Liver (tissue), 9 donors: ENCODE measurements around the gene DOCK8. TPM values are rescaled to one million over a fixed set of nuclear protein-coding genes. Genes with fewer than 3 reads are reported as not detected.

Source experiments
- DNase-seq: peaks from one replicate; pipeline ENCODE4 v3.0.0-alpha.2; 2017; ENCODE audit warnings: low spot score
- H3K27ac ChIP-seq, 2 donors: one replicate each; pipeline ENCODE4 v1.7.0; 2013; ENCODE audit warnings: inconsistent platforms in 2 of 2, low read length in 2 of 2, control low read depth in 1 of 2, low read depth in 1 of 2, mild to moderate bottlenecking in 1 of 2
- H3K27me3 ChIP-seq, 4 donors: one replicate each; pipeline versions ENCODE4 v1.6.1 to v1.7.0; 2013; ENCODE audit warnings: low read length in 3 of 4, inconsistent platforms in 1 of 4, mild to moderate bottlenecking in 1 of 4, moderate library complexity in 1 of 4; ENCODE audit not compliant: control insufficient read depth in 4 of 4, insufficient read depth in 4 of 4
- H3K36me3 ChIP-seq, 4 donors: one replicate each; pipeline versions ENCODE4 v1.6.1 to v1.7.0; 2013; ENCODE audit warnings: low read length in 3 of 4, mild to moderate bottlenecking in 3 of 4, low read depth in 1 of 4, moderate library complexity in 1 of 4; ENCODE audit not compliant: control insufficient read depth in 4 of 4, insufficient read depth in 3 of 4
- H3K4me1 ChIP-seq, 4 donors: one replicate each; pipeline versions ENCODE4 v1.6.1 to v1.7.0; 2013; ENCODE audit warnings: low read length in 3 of 4, mild to moderate bottlenecking in 3 of 4, moderate library complexity in 1 of 4; ENCODE audit not compliant: control insufficient read depth in 4 of 4, insufficient read depth in 4 of 4
- H3K4me3 ChIP-seq, 3 donors: one replicate each; pipeline versions ENCODE4 v1.6.1 to v1.7.0; 2013; ENCODE audit warnings: low read length in 3 of 3, control low read depth in 1 of 3, low read depth in 1 of 3, mild to moderate bottlenecking in 1 of 3
- H3K9ac ChIP-seq, 2 donors: one replicate each; pipeline ENCODE4 v1.7.0; 2013; ENCODE audit warnings: low read length in 2 of 2, mild to moderate bottlenecking in 2 of 2, moderate library complexity in 2 of 2, control low read depth in 1 of 2, low read depth in 1 of 2
- H3K9me3 ChIP-seq, 4 donors: one replicate each; pipeline versions ENCODE4 v1.6.1 to v1.7.0; 2013; ENCODE audit warnings: low read length in 3 of 4; ENCODE audit not compliant: control insufficient read depth in 4 of 4
- ATF3 ChIP-seq: IDR thresholded peaks from 2 replicates; pipeline ENCODE4 v1.6.1; 2016; ENCODE audit warnings: antibody characterized with exemption
- CTCF ChIP-seq: fragments of 150-350 bp; IDR thresholded peaks from 2 replicates; pipeline ENCODE4 v1.5.1; 2017; ENCODE audit warnings: improper control_type of control experiment, low read depth, low read length; ENCODE audit not compliant: missing input control
- EGR1 ChIP-seq, 2 donors: IDR thresholded peaks; 2 replicates each; pipeline ENCODE4 v1.6.1; 2016 to 2018; ENCODE audit warnings: antibody characterized with exemption in 2 of 2, low read depth in 2 of 2
- FOXA1 ChIP-seq: IDR thresholded peaks from 2 replicates; pipeline ENCODE4 v1.6.1; 2016; ENCODE audit warnings: antibody characterized with exemption
- FOXA2 ChIP-seq: IDR thresholded peaks from 2 replicates; pipeline ENCODE4 v1.6.1; 2016; ENCODE audit warnings: antibody characterized with exemption
- GABPA ChIP-seq, 2 donors: IDR thresholded peaks in 1 of 2; conservative IDR thresholded peaks in 1 of 2; 2 replicates each; pipeline ENCODE4 v1.6.1; 2016; ENCODE audit warnings: antibody characterized with exemption in 2 of 2, mild to moderate bottlenecking in 1 of 2, moderate library complexity in 1 of 2
- HNF4A ChIP-seq, 2 donors: conservative IDR thresholded peaks; 2 replicates each; pipeline ENCODE4 v1.6.1; 2016; ENCODE audit warnings: antibody characterized with exemption in 2 of 2, mild to moderate bottlenecking in 2 of 2
- HNF4G ChIP-seq: IDR thresholded peaks from 2 replicates; pipeline ENCODE4 v1.6.1; 2016; ENCODE audit warnings: antibody characterized with exemption
- JUND ChIP-seq, 2 donors: IDR thresholded peaks; 2 replicates each; pipeline ENCODE4 v1.6.1; 2016; ENCODE audit warnings: antibody characterized with exemption in 2 of 2
- MAX ChIP-seq: IDR thresholded peaks from 2 replicates; pipeline ENCODE4 v1.6.1; 2016; ENCODE audit warnings: antibody characterized with exemption
- NR2F2 ChIP-seq: IDR thresholded peaks from 2 replicates; pipeline ENCODE4 v1.6.1; 2016; ENCODE audit warnings: antibody characterized with exemption
- RAD21 ChIP-seq, 2 donors: IDR thresholded peaks; 2 replicates each; pipeline ENCODE4 v1.6.1; 2016; ENCODE audit warnings: antibody characterized with exemption in 2 of 2, mild to moderate bottlenecking in 2 of 2
- REST ChIP-seq: IDR thresholded peaks from 2 replicates; pipeline ENCODE4 v1.6.1; 2016; ENCODE audit warnings: antibody characterized with exemption, mild to moderate bottlenecking
- RXRA ChIP-seq, 2 donors: IDR thresholded peaks; 2 replicates each; pipeline ENCODE4 v1.6.1; 2017 to 2018; ENCODE audit warnings: antibody characterized with exemption in 2 of 2, mild to moderate bottlenecking in 1 of 2
- SP1 ChIP-seq: IDR thresholded peaks from 2 replicates; pipeline ENCODE4 v1.6.1; 2018; ENCODE audit warnings: antibody characterized with exemption, mild to moderate bottlenecking
- TAF1 ChIP-seq: conservative IDR thresholded peaks from 2 replicates; pipeline ENCODE4 v1.6.1; 2016; ENCODE audit warnings: antibody characterized with exemption, mild to moderate bottlenecking
- YY1 ChIP-seq: IDR thresholded peaks from 2 replicates; pipeline ENCODE4 v1.6.1; 2016; ENCODE audit warnings: antibody characterized with exemption, mild to moderate bottlenecking
- ZBTB33 ChIP-seq: IDR thresholded peaks from 2 replicates; pipeline ENCODE4 v1.6.1; 2016; ENCODE audit warnings: antibody characterized with exemption
- WGBS: extraction: QIAGEN DNeasy Blood & Tissue Kit; methylation state at CpG from one replicate; pipeline ENCODE4 v1.1.7; 2013; 5-methylcytosine and 5-hydroxymethylcytosine counted together
- polyA plus RNA-seq, 2 donors: library from polyadenylated mRNA; stranded (reverse) in 1 of 2; unstranded in 1 of 2; fragments of 200-250 nt in 1 of 2; fragments of >200 nt in 1 of 2; fragmentation: Nextera tagmentation in 1 of 2; extraction: Ambion mirVana in 1 of 2; gene quantifications; one replicate each; pipeline versions ENCODE4 v1.2.1 to v1.2.3, GENCODE V29; 2013 to 2015
- total RNA-seq, 2 donors: library from RNA; depleted of rRNA; stranded (reverse); fragments of >200 nt; gene quantifications; one replicate each; pipeline ENCODE4 v1.2.3, GENCODE V29; 2014
- donor health status: healthy.
- donor health status: healthy.
- donor health status: healthy.
- donor health status: healthy.
- donor health status: healthy.

The DOCK8 gene
- total and polyA plus RNA-seq, 4 donors, result 3.8 to 22.6 (median 7.4) TPM

- H3K36me3 ChIP-seq, result peaks cover 0 to 18% (median 2%) of the 10 kb centered on the region in 4 donors
- no peaks in the 10 kb centered on the region for H3K9me3 ChIP-seq
- no peaks in the 10 kb centered on the region for H3K4me1 ChIP-seq
- WGBS, result 66% methylated on average over 1 of the region's 1 CpG
- DNase-seq, result no peak
- peaks cover 0 to 8% (median 0%) of the 10 kb centered on the region in 4 donors for H3K27me3 ChIP-seq
- no peak overlapping the region for H3K4me3 ChIP-seq
- no peak overlapping the region for H3K9ac ChIP-seq
- TF ChIP-seq ATF3 (no peak), FOXA1 (no peak), HNF4G (no peak), JUND (IDR thresholded peaks at IDR 0.05) (no peak), FOXA2 (no peak)
- H3K27ac ChIP-seq, result no peak overlapping the region
Observed at GRCh38 chr9:431701-432100, 217.0 kb downstream of the DOCK8 start.

- no peak overlapping the region for H3K4me3 ChIP-seq
- H3K27ac ChIP-seq, result no peak overlapping the region
Observed at GRCh38 chr9:436482-436881, 221.8 kb downstream of the DOCK8 start.

More at GRCh38 chr9:436482-436881, 221.8 kb downstream of the DOCK8 start:
- TF ChIP-seq CTCF, result no peak
- no peak for TF ChIP-seq HNF4A (conservative IDR thresholded peaks at IDR 0.05)
- no peak for TF ChIP-seq RAD21 (IDR thresholded peaks at IDR 0.05)
- no peak for TF ChIP-seq REST
- TF ChIP-seq MAX, result no peak
- TF ChIP-seq JUND (IDR thresholded peaks at IDR 0.05), result no peak
- TF ChIP-seq TAF1, result no peak
- no peak for TF ChIP-seq NR2F2
- no peak for TF ChIP-seq HNF4G
- no peak for TF ChIP-seq GABPA (IDR thresholded peaks at IDR 0.05 in 1 of 2, conservative IDR thresholded peaks at IDR 0.05 in 1 of 2)
- no peak for TF ChIP-seq ZBTB33
- no peak for TF ChIP-seq EGR1 (IDR thresholded peaks at IDR 0.05; ENCODE audit: low read depth in 2 of 2)
- TF ChIP-seq SP1, result no peak
- TF ChIP-seq ATF3, result no peak
- TF ChIP-seq RXRA (IDR thresholded peaks at IDR 0.05), result no peak
- no peak for TF ChIP-seq FOXA2
- no peak for TF ChIP-seq FOXA1
- no peak for TF ChIP-seq YY1
- H3K4me1 ChIP-seq, result no peaks in the 10 kb centered on the region
- no peak for DNase-seq
- no peaks in the 10 kb centered on the region for H3K9me3 ChIP-seq
- peaks cover 0 to 6% (median 0%) of the 10 kb centered on the region in 4 donors for H3K36me3 ChIP-seq
- 64% methylated on average over 3 of the region's 3 CpGs for WGBS
- no peak overlapping the region for H3K9ac ChIP-seq
- peaks cover 0 to 15% (median 0%) of the 10 kb centered on the region in 4 donors for H3K27me3 ChIP-seq
